WERI-Rb-1 (cell line): ENCODE results near the gene SGMS1.

ENCODE experiments used
- DNase-seq: peaks from one replicate; pipeline ENCODE4 v3.0.0-alpha.2; 2020
- H3K27ac ChIP-seq: fragments of 250-450 bp; sonication (Bioruptor Pico); 2 replicates; pipeline ENCODE4 v1.5.1; 2020; ENCODE audit warnings: mild to moderate bottlenecking, moderate library complexity
- H3K27me3 ChIP-seq: fragments of 250-450 bp; sonication (Bioruptor Pico); 2 replicates; pipeline ENCODE4 v1.5.1; 2021; ENCODE audit warnings: mild to moderate bottlenecking, low read depth, moderate library complexity; ENCODE audit not compliant: insufficient read depth, severe bottlenecking
- H3K36me3 ChIP-seq: fragments of 250-450 bp; sonication (Bioruptor Pico); 2 replicates; pipeline ENCODE4 v1.5.1; 2020; ENCODE audit warnings: mild to moderate bottlenecking, moderate library complexity
- H3K4me3 ChIP-seq: 2 replicates; pipeline ENCODE4 v1.5.1; 2011; ENCODE audit warnings: low read depth, mild to moderate bottlenecking, control low read depth, low read length
- H3K9me3 ChIP-seq: fragments of 250-450 bp; sonication (Bioruptor Pico); 2 replicates; pipeline ENCODE4 v1.5.1; 2021; ENCODE audit warnings: mild to moderate bottlenecking, moderate library complexity; ENCODE audit not compliant: severe bottlenecking
- TF ChIP-seq, protein P1 (sequence below): IDR thresholded peaks from 2 replicates; pipeline ENCODE4 v1.5.1; 2011; ENCODE audit warnings: low read depth, mild to moderate bottlenecking, control low read depth, inconsistent platforms, low read length

The SGMS1 gene

DNA sequence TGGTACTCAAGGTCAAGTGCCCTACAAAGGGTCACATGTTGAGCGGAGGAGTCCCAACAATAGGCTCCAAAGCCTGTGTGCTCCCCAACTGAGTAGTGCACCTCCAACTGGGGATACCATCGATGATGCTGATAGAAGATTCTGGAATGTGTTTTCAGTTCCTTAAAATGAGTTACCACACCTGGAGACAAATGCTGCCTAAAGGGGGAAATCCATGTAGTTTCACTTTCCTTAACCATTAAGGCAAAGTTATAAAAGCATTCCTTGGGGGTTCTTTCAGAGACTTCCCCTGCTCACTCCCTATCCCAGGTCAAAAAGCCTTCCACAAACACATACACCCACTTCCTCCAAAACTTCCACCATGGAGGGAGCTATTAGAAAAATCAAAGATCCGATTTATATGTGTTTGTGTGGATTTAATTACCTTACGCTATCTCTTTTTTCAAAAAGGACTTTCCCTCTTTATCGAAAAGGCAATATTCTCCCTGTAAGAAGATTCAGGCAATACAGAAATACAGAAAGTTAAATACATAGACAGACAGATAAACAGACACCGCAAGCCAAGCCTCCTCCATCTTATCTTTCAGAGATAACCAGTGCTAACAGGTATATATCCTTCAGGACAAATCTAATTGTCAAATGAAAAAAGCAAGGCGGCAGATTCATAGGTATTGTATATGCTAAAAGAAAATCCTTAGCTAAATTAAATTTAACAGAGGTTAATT lies 236.6 kb downstream of the SGMS1 start:
- Histone ChIP-seq H3K36me3 (no peaks in the 10 kb centered on the region), H3K9me3 (no peaks in the 10 kb centered on the region), H3K4me3 (no peak overlapping the region), H3K27ac (no peak overlapping the region), H3K27me3 (no peaks in the 10 kb centered on the region)
- TF ChIP-seq, protein P1, sequence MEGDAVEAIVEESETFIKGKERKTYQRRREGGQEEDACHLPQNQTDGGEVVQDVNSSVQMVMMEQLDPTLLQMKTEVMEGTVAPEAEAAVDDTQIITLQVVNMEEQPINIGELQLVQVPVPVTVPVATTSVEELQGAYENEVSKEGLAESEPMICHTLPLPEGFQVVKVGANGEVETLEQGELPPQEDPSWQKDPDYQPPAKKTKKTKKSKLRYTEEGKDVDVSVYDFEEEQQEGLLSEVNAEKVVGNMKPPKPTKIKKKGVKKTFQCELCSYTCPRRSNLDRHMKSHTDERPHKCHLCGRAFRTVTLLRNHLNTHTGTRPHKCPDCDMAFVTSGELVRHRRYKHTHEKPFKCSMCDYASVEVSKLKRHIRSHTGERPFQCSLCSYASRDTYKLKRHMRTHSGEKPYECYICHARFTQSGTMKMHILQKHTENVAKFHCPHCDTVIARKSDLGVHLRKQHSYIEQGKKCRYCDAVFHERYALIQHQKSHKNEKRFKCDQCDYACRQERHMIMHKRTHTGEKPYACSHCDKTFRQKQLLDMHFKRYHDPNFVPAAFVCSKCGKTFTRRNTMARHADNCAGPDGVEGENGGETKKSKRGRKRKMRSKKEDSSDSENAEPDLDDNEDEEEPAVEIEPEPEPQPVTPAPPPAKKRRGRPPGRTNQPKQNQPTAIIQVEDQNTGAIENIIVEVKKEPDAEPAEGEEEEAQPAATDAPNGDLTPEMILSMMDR, result no peak
- no peak for DNase-seq

DNA sequence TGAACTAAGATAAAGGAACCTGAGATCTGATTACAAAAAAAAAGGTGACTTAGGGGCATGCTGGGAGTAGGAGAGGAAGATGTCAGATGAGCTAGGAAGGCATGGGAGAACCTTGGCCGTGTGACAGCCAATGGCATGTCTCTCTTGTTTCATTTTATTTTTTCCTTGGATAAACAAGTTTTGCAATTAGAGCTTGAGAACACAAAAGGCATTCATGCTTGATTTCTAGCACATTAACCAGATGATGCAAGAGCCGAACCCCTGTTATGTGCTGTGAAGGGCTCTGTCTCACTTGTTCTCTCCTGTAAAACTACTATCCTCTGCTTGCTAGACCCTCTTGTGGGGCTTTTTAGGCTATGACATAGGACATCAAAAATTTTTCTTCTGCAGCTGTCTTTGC lies 238.1 kb downstream of the SGMS1 start:
- TF ChIP-seq, protein P1, result no peak
- Histone ChIP-seq H3K4me3 (no peak overlapping the region), H3K27ac (no peak overlapping the region), H3K36me3 (no peaks in the 10 kb centered on the region), H3K27me3 (no peaks in the 10 kb centered on the region), H3K9me3 (no peaks in the 10 kb centered on the region)
- no peak for DNase-seq

GRCh38 chr10:50384898-50385297 lies 238.9 kb downstream of the SGMS1 start:
- H3K9me3 ChIP-seq, result no peaks in the 10 kb centered on the region
- no peak for DNase-seq
- no peak overlapping the region for H3K4me3 ChIP-seq
- no peaks in the 10 kb centered on the region for H3K36me3 ChIP-seq
- H3K27ac ChIP-seq, result no peak overlapping the region
- no peaks in the 10 kb centered on the region for H3K27me3 ChIP-seq
- TF ChIP-seq, protein P1, result no peak

DNA sequence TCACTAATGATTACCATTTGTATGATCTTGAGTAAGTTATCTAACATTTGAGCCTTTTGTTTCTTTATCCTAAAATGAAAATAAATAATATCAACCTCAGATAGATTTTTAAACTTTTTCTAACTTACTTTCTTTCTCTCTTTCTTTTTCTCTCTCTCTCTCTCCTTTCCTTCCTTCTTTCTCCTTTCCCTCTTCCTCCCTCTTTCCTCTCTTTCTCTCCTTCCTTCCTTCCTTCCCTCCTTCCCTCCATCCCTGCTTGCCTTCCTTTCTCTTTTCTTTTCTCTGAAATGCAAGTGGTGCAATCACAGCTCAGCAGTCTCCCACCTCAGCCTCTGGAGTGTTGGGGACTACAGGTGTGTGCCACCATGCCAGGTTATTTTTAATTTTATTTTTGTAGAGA lies 239.5 kb downstream of the SGMS1 start:
- Histone ChIP-seq H3K27me3 (no peaks in the 10 kb centered on the region), H3K9me3 (no peaks in the 10 kb centered on the region), H3K36me3 (no peaks in the 10 kb centered on the region), H3K4me3 (no peak overlapping the region), H3K27ac (no peak overlapping the region)
- TF ChIP-seq, protein P1, result no peak
- no peak for DNase-seq

DNA sequence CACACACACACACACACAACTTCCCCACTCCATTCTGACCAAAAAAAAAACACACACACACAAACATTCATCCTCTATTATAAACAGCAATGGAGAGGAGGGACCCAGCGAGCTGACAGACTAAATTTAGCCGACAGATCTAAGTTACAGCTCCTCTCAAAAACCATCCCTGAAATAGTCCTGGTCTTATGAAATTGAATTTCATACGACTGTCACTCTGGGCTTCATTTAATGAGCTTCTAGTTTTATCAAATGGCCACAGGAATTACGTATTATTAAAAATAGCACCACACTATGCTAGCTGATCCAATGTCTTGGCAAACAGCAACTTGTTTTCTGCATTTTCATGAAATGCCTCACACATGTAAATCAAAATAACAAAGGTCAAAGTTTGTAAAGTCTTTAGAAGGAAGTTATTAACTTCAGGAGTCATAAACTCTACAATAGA lies 241.2 kb downstream of the SGMS1 start:
- no peaks in the 10 kb centered on the region for H3K9me3 ChIP-seq
- H3K27ac ChIP-seq, result no peak overlapping the region
- TF ChIP-seq, protein P1, result no peak
- no peak for DNase-seq
- H3K27me3 ChIP-seq, result no peaks in the 10 kb centered on the region
- no peak overlapping the region for H3K4me3 ChIP-seq
- H3K36me3 ChIP-seq, result no peaks in the 10 kb centered on the region

- Histone ChIP-seq H3K36me3 (no peaks in the 10 kb centered on the region), H3K27ac (no peak overlapping the region), H3K9me3 (no peaks in the 10 kb centered on the region), H3K4me3 (no peak overlapping the region), H3K27me3 (no peaks in the 10 kb centered on the region)
- TF ChIP-seq, protein P1, result no peak
- no peak for DNase-seq
Measured at GRCh38 chr10:50381642-50382041, 242.1 kb downstream of the SGMS1 start.
